IMR-90 (cell line): Measurements from ENCODE around the gene FFAR1. TPM values are rescaled to one million over a fixed set of nuclear protein-coding genes. Genes with fewer than 3 reads are reported as not detected.

Experiments used
- ATAC-seq: fragments of 200-7000 bp; cut with Tn5 transposase; 2 replicates; pipeline ENCODE4 v1.9.1; 2020; ENCODE audit warnings: low read depth, mild to moderate bottlenecking, moderate library complexity
- BruUV-seq: library from RNA; stranded (reverse); fragments of 400-500 nt; replicated peaks from 2 replicates; lab custom pipeline; 2021; lab: Mats Ljungman, UMichigan
- CTCF ChIA-PET: fragments of 300-600 bp; formaldehyde crosslinking; extraction: SDS; loops from one replicate; lab custom pipeline; 2021; ENCODE audit warnings: antibody characterized with exemption; lab: Yijun Ruan, JAX
- POLR2A ChIA-PET: fragments of 300-600 bp; sonication (Branson Sonifier 250); formaldehyde crosslinking; loops from one replicate; lab custom pipeline; 2022; ENCODE audit warnings: antibody characterized with exemption; ENCODE audit not compliant: unreplicated experiment; lab: Charles Lee
- DNase-seq: peaks from one replicate; pipeline ENCODE4 v3.0.0; 2013
- H2AFZ ChIP-seq: replicated peaks from 2 replicates; pipeline ENCODE3; 2013; ENCODE audit warnings: low read length, mild to moderate bottlenecking; ENCODE audit not compliant: poor library complexity
- H2AK5ac ChIP-seq: 2 replicates; pipeline ENCODE4 v1.6.1; 2013; ENCODE audit warnings: low read depth, low read length, inconsistent platforms
- H2AK9ac ChIP-seq: replicated peaks from 2 replicates; pipeline ENCODE3; 2013; ENCODE audit warnings: mild to moderate bottlenecking, low read depth, low read length, moderate library complexity; ENCODE audit not compliant: poor library complexity
- H2BK120ac ChIP-seq: 2 replicates; pipeline ENCODE4 v1.6.1; 2013; ENCODE audit warnings: low read depth, low read length, inconsistent platforms
- H2BK15ac ChIP-seq: 3 replicates; pipeline ENCODE4 v1.6.1; 2013; ENCODE audit warnings: low read depth, low read length, inconsistent platforms
- H2BK20ac ChIP-seq: 2 replicates; pipeline ENCODE4 v1.6.1; 2013; ENCODE audit warnings: low read depth, mild to moderate bottlenecking, inconsistent platforms, low read length, moderate library complexity
- H2BK5ac ChIP-seq: 2 replicates; pipeline ENCODE4 v1.6.1; 2013; ENCODE audit warnings: mild to moderate bottlenecking, low read depth, low read length, inconsistent platforms; ENCODE audit not compliant: poor library complexity, severe bottlenecking
- H3K14ac ChIP-seq: replicated peaks from 2 replicates; pipeline ENCODE4 v1.6.1; 2013; ENCODE audit warnings: low read depth, low read length, inconsistent platforms
- H3K18ac ChIP-seq: 2 replicates; pipeline ENCODE4 v1.6.1; 2013; ENCODE audit warnings: low read depth, low read length, control low read depth
- H3K23ac ChIP-seq: 2 replicates; pipeline ENCODE4 v1.6.1; 2013; ENCODE audit warnings: low read depth, low read length, inconsistent platforms
- H3K27ac ChIP-seq: 2 replicates; pipeline ENCODE4 v1.5.1; 2013; ENCODE audit warnings: mild to moderate bottlenecking, control low read depth, low read length; ENCODE audit not compliant: insufficient read depth
- H3K27me3 ChIP-seq: 2 replicates; pipeline ENCODE4 v1.6.1; 2013; ENCODE audit warnings: low read length; ENCODE audit not compliant: control insufficient read depth, insufficient read depth
- H3K36me3 ChIP-seq: 2 replicates; pipeline ENCODE4 v1.6.1; 2013; ENCODE audit warnings: low read length, mixed read lengths; ENCODE audit not compliant: control insufficient read depth, insufficient read depth
- H3K4ac ChIP-seq: 2 replicates; pipeline ENCODE4 v1.6.1; 2013; ENCODE audit warnings: low read depth, low read length, inconsistent platforms
- H3K4me1 ChIP-seq: 2 replicates; pipeline ENCODE4 v1.6.1; 2013; ENCODE audit warnings: low read length, mixed read lengths; ENCODE audit not compliant: control insufficient read depth, insufficient read depth
- H3K4me2 ChIP-seq: 2 replicates; pipeline ENCODE4 v1.6.1; 2013; ENCODE audit warnings: low read depth, mild to moderate bottlenecking, control low read depth, low read length, moderate library complexity
- H3K4me3 ChIP-seq: 2 replicates; pipeline ENCODE4 v1.5.1; 2013; ENCODE audit warnings: low read depth, mild to moderate bottlenecking, control low read depth, low read length, moderate library complexity; ENCODE audit not compliant: insufficient read depth
- H3K56ac ChIP-seq: 2 replicates; pipeline ENCODE4 v1.6.1; 2013; ENCODE audit warnings: low read length, inconsistent platforms; ENCODE audit not compliant: insufficient read depth; ENCODE audit errors: extremely low read depth
- H3K79me1 ChIP-seq, 2 experiments: 2 replicates each; pipeline ENCODE4 v1.6.1; 2013; ENCODE audit warnings: low read length in 2 of 2, inconsistent platforms in 1 of 2, low read depth in 1 of 2
- H3K9ac ChIP-seq: 2 replicates; pipeline ENCODE4 v1.6.1; 2013; ENCODE audit warnings: low read depth, low read length, control low read depth
- H3K9me1 ChIP-seq: 2 replicates; pipeline ENCODE4 v1.6.1; 2013; ENCODE audit warnings: low read length, inconsistent platforms; ENCODE audit not compliant: insufficient read depth
- H3K9me3 ChIP-seq: 2 replicates; pipeline ENCODE4 v1.6.1; 2013; ENCODE audit warnings: low read length; ENCODE audit not compliant: control insufficient read depth, insufficient read depth
- H4K20me1 ChIP-seq: 2 replicates; pipeline ENCODE4 v1.6.1; 2013; ENCODE audit warnings: low read length, inconsistent platforms; ENCODE audit not compliant: insufficient read depth
- H4K5ac ChIP-seq: 2 replicates; pipeline ENCODE4 v1.6.1; 2013; ENCODE audit warnings: mild to moderate bottlenecking, low read depth, low read length, control low read depth
- H4K8ac ChIP-seq, 2 experiments: 2 replicates each; pipeline ENCODE4 v1.6.1; 2013; ENCODE audit warnings: low read depth in 2 of 2, low read length in 2 of 2, control low read depth in 1 of 2, inconsistent platforms in 1 of 2
- H4K91ac ChIP-seq: 2 replicates; pipeline ENCODE4 v1.6.1; 2013; ENCODE audit warnings: low read depth, low read length, inconsistent platforms; ENCODE audit not compliant: insufficient read depth
- BHLHE40 ChIP-seq: fragments of 150-350 bp; IDR thresholded peaks from 2 replicates; pipeline ENCODE4 v1.6.1; 2016; ENCODE audit warnings: mild to moderate bottlenecking, low read depth, low read length
- WGBS, 2 experiments: methylation state at CpG; one replicate each; pipeline versions ENCODE4 v1.1.5 to v1.1.7; 2013; ENCODE audit warnings: missing lambda C conversion rate in 2 of 2; ENCODE audit not compliant: insufficient read length in 1 of 2; ENCODE audit errors: extremely low coverage in 2 of 2; 5-methylcytosine and 5-hydroxymethylcytosine counted together
- dilution Hi-C: fragments of 300-500 bp; cut with HindIII; formaldehyde crosslinking; loops from one replicate; pipeline ENCODE4 v1.14.3; 2018; ENCODE audit warnings: low sequenced_read_pairs; ENCODE audit not compliant: unreplicated experiment
- in situ Hi-C: fragments of 300-500 bp; cut with MboI; formaldehyde crosslinking; loops from 3 replicates; pipeline ENCODE4 v1.14.3; 2019; ENCODE audit warnings: low sequenced_read_pairs, inconsistent platforms, mixed read lengths
- intact Hi-C: fragments of 100-400 bp; cut with micrococcal nuclease; formaldehyde crosslinking; loops from 2 replicates; pipeline ENCODE4 v1.10.0; 2022
- polyA plus RNA-seq, 3 experiments: library from polyadenylated mRNA; depleted of rRNA; stranded (reverse); fragments of >200 nt; gene quantifications; 2 replicates each; pipeline ENCODE4 v1.2.3, GENCODE V29; 2012; ENCODE audit warnings: low replicate concordance in 1 of 3
- total RNA-seq: library from RNA; depleted of rRNA; stranded (reverse); fragments of >200 nt; gene quantifications from 2 replicates; pipeline ENCODE4 v1.2.3, GENCODE V29; 2012

FFAR1 gene
- total and polyA plus RNA-seq, 2 of the 4 experiments (the other 2 are of a cell fraction), result not detected

DNA sequence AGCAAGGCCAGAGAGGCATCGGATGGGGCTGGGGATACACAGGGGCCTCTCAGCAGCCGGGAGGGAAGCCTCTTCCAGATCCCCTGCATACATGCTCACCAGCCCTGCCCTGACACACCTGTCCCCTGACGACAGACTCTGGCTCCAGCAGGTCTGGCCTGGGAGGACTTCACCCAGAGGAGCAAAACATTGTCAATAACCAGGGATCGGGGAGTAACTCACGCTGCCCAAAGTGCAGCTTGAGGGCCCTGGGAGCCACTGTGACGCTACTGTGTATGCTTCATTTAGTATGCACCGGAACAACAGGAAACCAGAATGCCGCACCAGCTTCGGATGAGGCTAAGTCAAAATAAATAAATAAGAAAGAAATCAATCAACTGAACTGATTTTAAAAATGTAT is 31.1 kb upstream of the FFAR1 start:
- in situ Hi-C loops, result no loop called here
- no peak for TF ChIP-seq BHLHE40
- no peak overlapping the region for H3K18ac ChIP-seq
- no peak overlapping the region for H2BK5ac ChIP-seq
- BruUV-seq, result no TSS peak
- no peak for DNase-seq
- WGBS, 2 experiments, result no CpG with 5 or more reads among the region's 9 CpGs
- no peak overlapping the region for H3K4me3 ChIP-seq
- no peak for ATAC-seq
- dilution Hi-C loops, result no loop called here
- intact Hi-C loops, result no loop called here
- H3K14ac ChIP-seq, result no peak overlapping the region
- no peak overlapping the region for H3K27ac ChIP-seq
- H3K4me2 ChIP-seq, result no peak overlapping the region
- ChIA-PET POLR2A (no interaction called here), CTCF (no interaction called here)
- H3K79me1 ChIP-seq, result no peaks in the 10 kb centered on the region
- H2AK9ac ChIP-seq, result no peak overlapping the region
- no peak overlapping the region for H2BK15ac ChIP-seq
- H3K27me3 ChIP-seq, result no peaks in the 10 kb centered on the region; the same call in 1 of the 2 replicates
- no peak overlapping the region for H2BK20ac ChIP-seq
- no peak overlapping the region for H2AK5ac ChIP-seq
- no peak overlapping the region for H2AFZ ChIP-seq
- no peak overlapping the region for H4K5ac ChIP-seq
- no peak overlapping the region for H2BK120ac ChIP-seq
- H3K36me3 ChIP-seq, result no peaks in the 10 kb centered on the region
- no peaks in the 10 kb centered on the region for H4K20me1 ChIP-seq
- H3K23ac ChIP-seq, result no peak overlapping the region
- no peaks in the 10 kb centered on the region for H3K9me3 ChIP-seq
- no peak overlapping the region for H3K4ac ChIP-seq
- no peak overlapping the region for H4K91ac ChIP-seq
- H3K56ac ChIP-seq, result no peak overlapping the region
- no peak overlapping the region for H4K8ac ChIP-seq
- H3K9me1 ChIP-seq, result 0 out of 2 replicates have a peak, but pooled peaks cover 5% of the 10 kb centered on the region
- peaks cover 5% of the 10 kb centered on the region for H3K4me1 ChIP-seq
- no peak overlapping the region for H3K9ac ChIP-seq
